NCI-H2196 (cell line): ENCODE results near the gene ABLIM1.

Experiments
- DNase-seq: peaks from one replicate; lab custom pipeline; 2025; ENCODE audit not compliant: unreplicated experiment; lab: John Stamatoyannopoulos, UW

Gene ABLIM1

GRCh38 chr10:114495303-114495702 is 162.8 kb downstream of the ABLIM1 start:
- DNase-seq: no peak

GRCh38 chr10:114492351-114493037 is 165.6 kb downstream of the ABLIM1 start:
- DNase-seq: no peak

GRCh38 chr10:114491933-114492332 is 166.1 kb downstream of the ABLIM1 start:
- no peak for DNase-seq

GRCh38 chr10:114491419-114491818 is 166.7 kb downstream of the ABLIM1 start:
- DNase-seq: no peak

DNA sequence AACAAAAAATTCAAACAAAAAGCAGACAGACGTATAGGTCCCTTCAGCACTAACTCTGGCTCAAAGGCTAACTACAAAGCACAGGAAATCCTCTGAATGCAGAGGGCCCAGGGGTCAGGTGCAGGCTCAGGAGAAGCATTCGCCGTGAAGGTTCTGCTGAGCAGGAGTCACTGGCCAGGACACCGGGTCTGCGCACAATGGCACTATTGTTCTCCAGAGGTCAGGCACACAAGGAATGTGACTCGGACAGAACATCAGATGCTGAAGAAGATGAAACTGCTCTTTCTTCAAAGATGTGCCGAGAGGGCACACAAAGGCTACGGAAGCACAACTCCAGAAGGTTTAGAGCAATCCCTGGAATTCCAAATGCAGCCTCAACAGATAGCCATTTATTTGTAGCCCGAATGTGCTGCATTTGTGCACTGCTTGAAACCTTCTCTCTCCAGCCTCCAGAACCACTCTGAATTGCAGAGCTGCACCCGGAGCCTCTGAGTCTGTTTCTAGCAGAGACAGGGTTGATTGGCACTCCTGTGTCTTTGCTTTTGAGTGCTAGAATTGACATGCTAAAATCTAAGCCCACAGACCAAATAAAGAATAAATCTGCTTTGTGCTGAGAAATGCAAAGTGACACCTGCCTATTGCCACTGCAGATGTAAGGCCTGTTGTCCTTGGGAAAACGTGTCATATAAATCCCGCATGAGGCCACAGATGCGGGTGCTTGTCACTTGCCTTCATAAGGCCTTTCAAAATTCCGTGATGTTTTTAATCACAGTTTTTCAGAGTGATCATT is 168.4 kb downstream of the ABLIM1 start:
- DNase-seq: no peak

- DNase-seq: no peak
Observed at GRCh38 chr10:114487815-114488536, 170.1 kb downstream of the ABLIM1 start.

- no peak for DNase-seq
Observed at GRCh38 chr10:114486938-114487814, 170.9 kb downstream of the ABLIM1 start.

DNA sequence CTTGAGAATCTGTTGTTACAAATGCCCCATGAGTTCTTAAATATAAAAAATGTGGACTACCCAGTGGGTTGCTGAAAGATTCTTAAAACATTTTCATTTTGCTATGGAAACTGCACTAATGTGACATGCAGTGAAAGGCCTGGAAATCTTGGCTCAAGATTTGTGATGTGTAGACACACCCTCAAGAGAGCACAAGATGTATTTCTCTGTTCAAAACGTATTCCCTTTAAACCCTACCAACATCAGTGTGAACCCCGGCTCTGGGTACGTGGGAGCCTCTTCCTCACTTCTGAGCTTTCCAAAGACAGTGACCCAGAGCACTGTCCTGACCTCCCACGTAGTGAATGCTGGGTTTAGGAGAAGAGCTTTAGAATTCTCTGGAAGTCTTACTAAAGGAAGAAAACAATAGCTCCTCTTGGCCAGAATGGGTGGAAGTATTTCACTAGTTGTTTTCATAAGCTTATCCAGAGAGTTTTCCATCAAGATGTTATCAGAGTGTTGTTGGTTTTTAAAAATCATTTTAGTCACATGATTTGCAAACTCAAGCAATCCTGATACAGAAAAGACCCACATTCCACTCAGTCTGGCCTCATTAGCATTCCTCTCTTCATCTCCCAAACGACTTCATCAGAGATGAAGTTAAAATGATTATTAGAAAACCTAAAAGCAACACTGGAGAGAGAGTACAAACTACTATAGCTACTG is 172.2 kb downstream of the ABLIM1 start:
- DNase-seq: no peak

DNA sequence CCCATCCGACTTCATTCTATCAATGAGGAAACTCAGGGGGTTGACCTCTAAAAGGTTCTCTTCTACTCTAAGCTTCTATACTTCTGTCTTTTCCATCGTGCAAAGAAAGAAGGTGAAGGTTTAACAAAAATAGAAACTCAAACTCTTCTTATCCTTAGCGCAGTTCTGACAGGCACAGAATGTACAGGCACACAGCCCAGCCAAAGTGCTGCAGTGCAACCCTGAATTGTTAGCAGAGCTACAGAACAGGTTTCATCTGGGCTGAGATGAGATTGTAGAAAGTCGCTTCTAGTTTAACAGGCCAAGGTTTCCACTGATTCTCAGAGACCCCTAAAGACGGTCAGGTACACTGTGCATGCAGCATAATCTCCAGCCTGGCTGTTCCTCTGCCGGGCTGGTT is 174.5 kb downstream of the ABLIM1 start:
- DNase-seq: no peak

DNA sequence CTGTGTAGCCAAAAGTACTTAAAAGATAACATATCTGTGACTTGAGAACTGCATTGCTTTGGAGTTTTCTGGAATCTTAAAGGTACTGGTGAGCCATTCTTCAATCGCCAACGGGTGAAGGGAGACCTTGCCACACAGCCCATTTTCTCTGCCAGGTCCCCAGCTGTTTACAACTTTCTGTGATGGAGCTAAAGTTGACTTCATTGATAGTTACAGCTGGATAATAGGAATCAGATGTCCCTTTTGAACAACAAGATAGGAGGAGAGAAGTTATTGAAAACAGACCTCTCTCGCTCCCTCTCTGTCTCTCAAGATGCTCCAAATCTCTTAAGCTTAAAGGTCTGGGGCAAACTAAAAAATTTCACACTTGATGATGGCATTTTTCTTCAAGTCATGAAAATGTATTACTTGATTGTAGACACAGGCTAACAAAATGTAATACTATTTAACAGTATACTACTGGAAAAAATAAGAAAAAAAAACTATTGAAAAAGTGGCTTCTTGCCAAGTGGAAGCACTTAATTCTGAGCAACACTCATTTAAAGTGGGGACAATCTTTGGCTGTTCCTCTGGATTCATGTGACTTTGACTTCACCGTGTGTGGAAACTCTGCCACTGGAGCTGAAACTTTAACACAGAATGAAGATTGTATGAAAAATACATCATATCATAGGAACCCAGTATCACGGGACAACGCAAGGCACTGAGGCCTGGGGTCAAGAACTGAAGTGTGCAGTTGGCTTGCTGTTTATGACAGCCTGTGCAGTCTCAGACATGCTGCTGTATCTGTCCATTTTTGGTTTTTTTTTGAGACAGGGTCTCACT is 175.4 kb downstream of the ABLIM1 start:
- DNase-seq: no peak

DNA sequence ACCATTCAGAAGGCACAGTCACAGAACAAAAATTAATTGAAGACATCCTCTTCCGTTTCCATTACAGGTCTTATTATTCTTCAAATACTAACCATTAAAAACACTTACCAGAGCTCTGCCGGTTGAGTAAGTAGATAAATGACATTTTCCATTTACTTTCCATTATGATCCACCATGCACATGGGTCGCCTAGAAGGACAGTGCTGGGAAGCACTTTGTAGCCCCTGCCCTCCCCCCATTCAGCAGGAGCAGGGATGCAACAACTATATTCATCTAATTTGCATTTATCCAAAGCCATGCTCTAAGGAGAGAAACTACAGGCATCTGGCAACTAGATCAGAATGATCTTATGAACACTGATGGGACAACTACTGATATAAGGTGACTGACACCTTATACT is 177.0 kb downstream of the ABLIM1 start:
- no peak for DNase-seq

GRCh38 chr10:114479836-114480235 is 178.2 kb downstream of the ABLIM1 start:
- DNase-seq: no peak

DNA sequence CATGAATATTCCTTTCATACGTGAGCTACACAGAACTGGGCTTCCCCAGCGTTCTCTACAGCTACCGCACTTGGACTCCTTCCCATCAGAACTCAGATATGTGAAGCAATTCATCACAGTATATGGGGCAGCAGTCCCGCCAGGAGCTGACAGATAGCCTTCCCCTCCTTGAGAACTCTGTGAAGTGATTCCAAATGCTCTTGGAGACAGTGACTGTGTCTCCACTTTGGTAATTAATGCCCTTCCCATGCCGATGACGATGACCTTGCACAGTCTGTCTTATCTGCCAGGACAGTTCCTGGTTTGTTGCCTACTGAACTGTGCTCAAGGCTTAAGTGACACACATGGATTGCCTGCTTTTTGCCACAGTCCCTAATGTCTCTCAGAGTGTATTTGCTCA is 178.8 kb downstream of the ABLIM1 start:
- DNase-seq: no peak

DNA sequence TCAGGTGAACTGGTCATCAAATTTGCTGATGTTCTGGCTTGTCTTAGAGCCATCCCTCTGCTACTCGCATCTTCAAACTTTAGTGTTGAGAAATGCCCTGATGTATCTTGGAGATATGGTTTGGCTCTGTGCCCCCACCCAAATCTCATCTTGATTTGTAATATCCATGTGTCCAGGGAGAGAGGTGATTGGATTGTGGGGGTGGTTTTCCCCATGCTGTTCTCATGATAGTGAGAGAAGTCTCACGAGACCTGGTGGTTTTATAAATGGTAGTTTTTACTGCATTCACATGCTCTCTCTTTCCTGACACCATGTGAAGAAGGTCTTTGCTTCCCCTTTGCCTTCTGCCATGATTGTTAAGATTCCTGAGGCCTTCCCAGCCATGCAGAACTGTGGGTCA is 179.8 kb downstream of the ABLIM1 start:
- DNase-seq: no peak

- DNase-seq: no peak
Observed at GRCh38 chr10:114477285-114477684, 180.8 kb downstream of the ABLIM1 start.

GRCh38 chr10:114474989-114475388 is 183.1 kb downstream of the ABLIM1 start:
- no peak for DNase-seq

DNA sequence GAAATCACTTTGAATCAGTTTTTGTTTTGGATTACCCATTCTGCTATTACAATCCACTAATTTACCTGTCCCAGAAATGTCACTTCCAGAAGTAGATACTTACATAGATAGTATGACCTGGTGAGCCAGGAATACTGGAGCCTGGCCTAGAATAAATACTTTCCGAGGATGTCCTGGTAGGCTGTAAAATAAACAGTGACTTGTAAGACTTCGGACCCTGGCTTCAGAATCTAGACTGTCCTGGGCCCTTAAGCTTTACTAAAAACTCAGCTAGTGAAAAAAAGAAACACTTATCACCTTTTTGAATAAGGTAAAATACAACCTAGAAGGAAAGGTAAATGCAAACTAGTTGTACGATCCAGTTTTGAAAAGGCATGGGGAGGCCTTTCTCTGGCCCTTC is 184.3 kb downstream of the ABLIM1 start:
- DNase-seq: no peak

DNA sequence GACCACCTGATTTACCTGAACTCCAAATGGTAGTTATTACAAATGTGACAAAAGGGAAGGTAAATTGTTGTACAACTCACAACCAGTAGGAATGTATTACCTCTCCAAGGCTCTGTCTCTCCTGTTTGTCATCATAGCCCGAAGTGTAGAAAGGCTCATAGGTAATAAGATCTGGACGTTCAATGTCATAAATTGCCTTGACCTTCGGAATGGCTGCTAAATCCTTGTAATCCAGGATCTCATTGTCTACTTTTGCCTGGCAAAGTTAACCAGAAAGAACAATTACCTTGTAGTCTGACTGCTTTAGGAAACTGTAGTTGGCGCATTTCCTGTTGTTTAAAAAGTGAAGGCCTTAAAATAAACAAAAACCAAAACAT is 185.2 kb downstream of the ABLIM1 start:
- DNase-seq: no peak
